ENCODE results near the gene INPP5D. TPM values are rescaled to one million over a fixed set of nuclear protein-coding genes. Genes with fewer than 3 reads are reported as not detected.

Gene INPP5D
- total RNA-seq, 1 experiment from 2014 or later: 17.2 TPM

GRCh38 chr2:233227346-233227978, 167.3 kb downstream of the INPP5D start:
- no peak overlapping the region for H3K4me3 Mint-ChIP-seq
- ATAC-seq: no peak
- peaks cover 15% of the 10 kb centered on the region for H3K4me1 Mint-ChIP-seq
- H3K27me3 Mint-ChIP-seq (ENCODE audit: low read depth): no peaks in the 10 kb centered on the region; the same call in 1 of the 2 replicates
- H3K9me3 Mint-ChIP-seq: peaks cover 12% of the 10 kb centered on the region
- H3K36me3 Mint-ChIP-seq: no peaks in the 10 kb centered on the region
- CTCF ChIA-PET: interaction anchor here (2.0 kb wide), 1 partner anchor 9 kb away, joined by 6 read pairs; no protein-coding TSS in a partner anchor
- TF ChIP-seq ZBTB21 (CRISPR knock-in tag; IDR thresholded peaks at IDR 0.05; ENCODE audit: borderline replicate concordance) (no peak), ATF2 (CRISPR knock-in tag; IDR thresholded peaks at IDR 0.05; ENCODE audit: borderline replicate concordance, low read depth) (no peak), ZNF263 (CRISPR knock-in tag; IDR thresholded peaks at IDR 0.05; ENCODE audit: low read depth) (no peak), CBFB (CRISPR knock-in tag; IDR thresholded peaks at IDR 0.05; ENCODE audit: low read depth) (no peak), AR (CRISPR knock-in tag; IDR thresholded peaks at IDR 0.05) (no peak), SOX15 (CRISPR knock-in tag; IDR thresholded peaks at IDR 0.05) (no peak), PREB (CRISPR knock-in tag; IDR thresholded peaks at IDR 0.05; ENCODE audit: borderline replicate concordance) (no peak), RORB (CRISPR knock-in tag; IDR thresholded peaks at IDR 0.05) (no peak), TP53 (CRISPR knock-in tag; IDR thresholded peaks at IDR 0.05) (no peak), ATF1 (CRISPR knock-in tag; IDR thresholded peaks at IDR 0.05) (no peak), E2F1 (CRISPR knock-in tag; IDR thresholded peaks at IDR 0.05) (no peak), OVOL2 (CRISPR knock-in tag; IDR thresholded peaks at IDR 0.05; ENCODE audit: borderline replicate concordance) (no peak), USF2 (CRISPR knock-in tag; IDR thresholded peaks at IDR 0.05) (no peak), ZBTB43 (CRISPR knock-in tag; IDR thresholded peaks at IDR 0.05) (no peak), ZNF532 (CRISPR knock-in tag; IDR thresholded peaks at IDR 0.05; ENCODE audit: borderline replicate concordance) (no peak)
- no peak for DNase-seq (ENCODE audit: low spot score)
- no peak overlapping the region for H3K27ac Mint-ChIP-seq
- POLR2A ChIA-PET: no interaction called here

Measured in WTC11 (cell line).